Measurements from ENCODE around the gene SLC6A6.

Gene SLC6A6

GRCh38 chr3:14397531-14397930 is 4.9 kb upstream of the SLC6A6 start:
- ATAC-seq (ENCODE audit: insufficient read depth, low read depth) (peak; percentile 15; the same call in 1 of the 3 replicates), DNase-seq (peak; percentile 53)
- TF ChIP-seq EZH2 (IDR thresholded peaks at IDR 0.05; ENCODE audit: borderline replicate concordance, low read depth, low read length, severe bottlenecking) (no peak), CTCF (IDR thresholded peaks at IDR 0.05; ENCODE audit: borderline replicate concordance, extremely low read depth, low read length, poor library complexity, severe bottlenecking) (no peak)
- H3K79me2 ChIP-seq (ENCODE audit: insufficient read depth, low read length), result no peaks in the 10 kb centered on the region
- no peak overlapping the region for H3K27ac ChIP-seq (ENCODE audit: low read length)
- no peaks in the 10 kb centered on the region for H4K20me1 ChIP-seq (ENCODE audit: insufficient read depth, low read length)
- no peak overlapping the region for H3K4me2 ChIP-seq (ENCODE audit: insufficient read depth, low read length)
- peaks cover 12% of the 10 kb centered on the region for H3K4me1 ChIP-seq (ENCODE audit: insufficient read depth, low read length)
- H3K36me3 ChIP-seq (ENCODE audit: insufficient read depth, low read length), result no peaks in the 10 kb centered on the region
- H3K27me3 ChIP-seq (ENCODE audit: insufficient read depth, low read length, poor library complexity), result no peaks in the 10 kb centered on the region
- no peak overlapping the region for H2AFZ ChIP-seq (ENCODE audit: low read depth, low read length)
- no peaks in the 10 kb centered on the region for H3K9me3 ChIP-seq (ENCODE audit: insufficient read depth, low read length, severe bottlenecking)
- no peak overlapping the region for H3K9ac ChIP-seq (ENCODE audit: low read depth, low read length)
- no peak overlapping the region for H3K4me3 ChIP-seq (ENCODE audit: low read depth in 1 of 2, low read length in 2 of 2)

- Histone ChIP-seq H3K4me2 (ENCODE audit: insufficient read depth, low read length) (no peak overlapping the region), H3K4me1 (ENCODE audit: insufficient read depth, low read length) (peaks cover 14% of the 10 kb centered on the region), H2AFZ (ENCODE audit: low read depth, low read length) (no peak overlapping the region), H3K79me2 (ENCODE audit: insufficient read depth, low read length) (peaks cover 2% of the 10 kb centered on the region), H3K9ac (ENCODE audit: low read depth, low read length) (no peak overlapping the region), H4K20me1 (ENCODE audit: insufficient read depth, low read length) (no peaks in the 10 kb centered on the region), H3K36me3 (ENCODE audit: insufficient read depth, low read length) (no peaks in the 10 kb centered on the region), H3K27ac (ENCODE audit: low read length) (no peak overlapping the region), H3K27me3 (ENCODE audit: insufficient read depth, low read length, poor library complexity) (no peaks in the 10 kb centered on the region), H3K9me3 (ENCODE audit: insufficient read depth, low read length, severe bottlenecking) (no peaks in the 10 kb centered on the region), H3K4me3 (ENCODE audit: low read depth in 1 of 2, low read length in 2 of 2) (no peak overlapping the region)
- no peak for TF ChIP-seq CTCF (IDR thresholded peaks at IDR 0.05; ENCODE audit: borderline replicate concordance, extremely low read depth, low read length, poor library complexity, severe bottlenecking)
- no peak for TF ChIP-seq EZH2 (IDR thresholded peaks at IDR 0.05; ENCODE audit: borderline replicate concordance, low read depth, low read length, severe bottlenecking)
- DNase-seq (no peak), ATAC-seq (ENCODE audit: insufficient read depth, low read depth) (no peak)
Measured at GRCh38 chr3:14397940-14398796, 4.2 kb upstream of the SLC6A6 start.

DNA sequence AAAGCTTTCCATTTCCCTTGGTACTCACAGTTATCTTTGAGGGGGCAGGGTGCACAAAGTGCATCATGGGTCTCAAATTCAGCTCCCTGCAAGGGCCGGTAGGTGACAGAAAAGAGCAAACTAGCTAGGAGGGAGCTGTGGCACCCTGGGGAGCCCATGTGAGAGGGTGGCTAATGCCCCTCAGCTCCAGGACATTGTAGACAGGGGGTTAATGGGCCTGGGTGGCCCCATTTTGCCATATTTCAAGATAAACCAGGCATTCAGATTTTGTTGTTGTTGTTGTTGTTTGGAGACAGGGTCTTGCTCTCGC is 3.7 kb upstream of the SLC6A6 start:
- no peaks in the 10 kb centered on the region for H3K9me3 ChIP-seq (ENCODE audit: insufficient read depth, low read length, severe bottlenecking)
- no peak overlapping the region for H3K4me2 ChIP-seq (ENCODE audit: insufficient read depth, low read length)
- no peaks in the 10 kb centered on the region for H3K27me3 ChIP-seq (ENCODE audit: insufficient read depth, low read length, poor library complexity)
- no peak for TF ChIP-seq EZH2 (IDR thresholded peaks at IDR 0.05; ENCODE audit: borderline replicate concordance, low read depth, low read length, severe bottlenecking)
- no peak for TF ChIP-seq CTCF (IDR thresholded peaks at IDR 0.05; ENCODE audit: borderline replicate concordance, extremely low read depth, low read length, poor library complexity, severe bottlenecking)
- no peak overlapping the region for H3K9ac ChIP-seq (ENCODE audit: low read depth, low read length)
- no peak overlapping the region for H3K27ac ChIP-seq (ENCODE audit: low read length)
- no peak overlapping the region for H2AFZ ChIP-seq (ENCODE audit: low read depth, low read length)
- H3K4me3 ChIP-seq (ENCODE audit: low read depth in 1 of 2, low read length in 2 of 2), result no peak overlapping the region
- H4K20me1 ChIP-seq (ENCODE audit: insufficient read depth, low read length), result no peaks in the 10 kb centered on the region
- no peak for DNase-seq
- peaks cover 8% of the 10 kb centered on the region for H3K79me2 ChIP-seq (ENCODE audit: insufficient read depth, low read length)
- H3K36me3 ChIP-seq (ENCODE audit: insufficient read depth, low read length), result no peaks in the 10 kb centered on the region
- no peak for ATAC-seq (ENCODE audit: insufficient read depth, low read depth)
- H3K4me1 ChIP-seq (ENCODE audit: insufficient read depth, low read length), result peaks cover 20% of the 10 kb centered on the region
